Heart left ventricle (tissue), 16 donors: ENCODE data around the gene FBXO9. TPM values are rescaled to one million over a fixed set of nuclear protein-coding genes. Genes with fewer than 3 reads are reported as not detected.

Experiments used
- ATAC-seq, 4 donors: fragments of 200-7000 bp; cut with Tn5 transposase; one replicate each; pipeline ENCODE4 v1.9.1; 2020 to 2022; ENCODE audit warnings: moderate library complexity in 4 of 4, mild to moderate bottlenecking in 3 of 4, moderate number of reproducible peaks in 1 of 4
- DNase-seq, 5 donors: peaks; one replicate each; pipeline ENCODE4 v3.0.0-alpha.2; 2020
- H3K27ac ChIP-seq, 12 donors: fragments of 200-600 bp; sonication (generic) in 4 of 12; one replicate each; pipeline versions ENCODE4 v1.5.0 to v1.8.0; 2016 to 2022; ENCODE audit warnings: mild to moderate bottlenecking in 2 of 12
- H3K27me3 ChIP-seq, 9 donors: fragments of 200-600 bp; sonication (generic) in 2 of 9; one replicate each; pipeline versions ENCODE4 v1.5.1 to v1.8.0; 2016 to 2022; ENCODE audit warnings: mild to moderate bottlenecking in 3 of 9
- H3K36me3 ChIP-seq, 9 donors: fragments of 200-600 bp; sonication (generic) in 2 of 9; one replicate each; pipeline versions ENCODE4 v1.5.0 to v1.8.0; 2018 to 2022; ENCODE audit warnings: mild to moderate bottlenecking in 2 of 9
- H3K4me1 ChIP-seq, 12 donors: fragments of 200-600 bp; sonication (generic) in 4 of 12; one replicate each; pipeline versions ENCODE4 v1.5.0 to v1.8.0; 2016 to 2022; ENCODE audit warnings: mild to moderate bottlenecking in 3 of 12
- H3K4me3 ChIP-seq, 12 donors: fragments of 200-600 bp; sonication (generic) in 4 of 12; one replicate each; pipeline versions ENCODE4 v1.5.0 to v1.8.0; 2017 to 2022; ENCODE audit warnings: mild to moderate bottlenecking in 9 of 12, moderate library complexity in 4 of 12
- H3K9me3 ChIP-seq, 12 donors: fragments of 200-600 bp; sonication (generic) in 4 of 12; one replicate each; pipeline versions ENCODE4 v1.5.0 to v1.8.0; 2016 to 2022; ENCODE audit warnings: mild to moderate bottlenecking in 1 of 12
- POLR2A ChIP-seq, 2 donors: fragments of 450-650 bp; IDR thresholded peaks; one replicate each; pipeline ENCODE4 v1.6.1; 2017; ENCODE audit warnings: antibody characterized with exemption in 2 of 2, mild to moderate bottlenecking in 2 of 2, moderate library complexity in 2 of 2
- WGBS, 4 donors: extraction: QIAGEN DNeasy Blood & Tissue Kit in 2 of 4; methylation state at CpG; one replicate each; pipeline versions ENCODE4 v1.1.5 to v1.1.7; 2013 to 2018; 5-methylcytosine and 5-hydroxymethylcytosine counted together
- intact Hi-C, 10 donors: fragments of 100-400 bp; cut with DNase I; formaldehyde crosslinking; loops; one replicate each; pipeline versions ENCODE4 v1.11.1 to v1.14.2; 2022
- polyA plus RNA-seq, 2 donors: library from polyadenylated mRNA; stranded (reverse); fragments of 200-250 nt; gene quantifications; one replicate each; pipeline ENCODE4 v1.2.3, GENCODE V29; 2013
- total RNA-seq, 9 donors: library from RNA; depleted of rRNA in 2 of 9; stranded (reverse); fragments of >200 nt in 2 of 9; fragmentation: NEBNext Ultra II Directional in 3 of 9; extraction: Animal tissue kit (Norgen Biotek cat#: 25700) in 3 of 9; gene quantifications; one replicate each; pipeline versions ENCODE4 v1.1.0 to v1.2.4, GENCODE V29; 2016 to 2023
- TF ChIP-seq, protein P1 (sequence below), 12 donors: fragments of 200-600 bp; sonication (generic) in 4 of 12; IDR thresholded peaks; one replicate each; pipeline versions ENCODE4 v1.5.0 to v1.8.0; 2018 to 2022; ENCODE audit warnings: antibody characterized with exemption in 12 of 12, mild to moderate bottlenecking in 5 of 12
- donor health status: ischemic (EF 13 %, LVEDD 7.1; RV severe dilation, severe dysfunction).
- donor health status: healthy with polysubstance abuse.
- donor health status: DM: no; HTN: yes; CAD: no.
- donor health status: DM: no; HTN: no; CAD: no.
- donor health status: ischemic (EF 25% LVEDD 6.9; RV normal size, moderate dysfunction).
- donor health status: ischemic (EF 25% LVEDD 5.7; RV mildly dilated, moderate dysfunction).
- donor health status: healthy.
- donor health status: DM: yes; HTN: yes; CAD: no.
- donor health status: ischemic (EF 35%, LVEDD 5.7; RV mildly dilated, moderate dysfunction).
- donor health status: nonischemic (EF 11% LVEDD 7.7; RV severe dilation, severe dysfunction).
- donor health status: DM: yes; HTN: yes; CAD: no.
- donor health status: PGD.
- donor health status: ischemic (EF 29% LVEDD 5.4; RV normal size, mild dysfunction).
- donor health status: nonischemic (EF 23%, LVEDD 6.1; RV moderate dilation, normal function).

Gene FBXO9
- total and polyA plus RNA-seq, 11 donors: 9.0 to 98.9 (median 69.7) TPM

- no peaks in the 10 kb centered on the region for H3K9me3 ChIP-seq
- H3K27me3 ChIP-seq: no peaks in the 10 kb centered on the region
- no peak overlapping the region for H3K4me3 ChIP-seq
- peaks cover 0 to 100% (median 99%) of the 10 kb centered on the region in 9 donors for H3K36me3 ChIP-seq
- no peaks in the 10 kb centered on the region for H3K4me1 ChIP-seq
- H3K27ac ChIP-seq: no peak overlapping the region
- WGBS, 4 donors: 87 to 96% (median 93%) methylated on average over 2 of the region's 2 CpGs
- TF ChIP-seq POLR2A (IDR thresholded peaks at IDR 0.05): no peak
- TF ChIP-seq, protein P1, sequence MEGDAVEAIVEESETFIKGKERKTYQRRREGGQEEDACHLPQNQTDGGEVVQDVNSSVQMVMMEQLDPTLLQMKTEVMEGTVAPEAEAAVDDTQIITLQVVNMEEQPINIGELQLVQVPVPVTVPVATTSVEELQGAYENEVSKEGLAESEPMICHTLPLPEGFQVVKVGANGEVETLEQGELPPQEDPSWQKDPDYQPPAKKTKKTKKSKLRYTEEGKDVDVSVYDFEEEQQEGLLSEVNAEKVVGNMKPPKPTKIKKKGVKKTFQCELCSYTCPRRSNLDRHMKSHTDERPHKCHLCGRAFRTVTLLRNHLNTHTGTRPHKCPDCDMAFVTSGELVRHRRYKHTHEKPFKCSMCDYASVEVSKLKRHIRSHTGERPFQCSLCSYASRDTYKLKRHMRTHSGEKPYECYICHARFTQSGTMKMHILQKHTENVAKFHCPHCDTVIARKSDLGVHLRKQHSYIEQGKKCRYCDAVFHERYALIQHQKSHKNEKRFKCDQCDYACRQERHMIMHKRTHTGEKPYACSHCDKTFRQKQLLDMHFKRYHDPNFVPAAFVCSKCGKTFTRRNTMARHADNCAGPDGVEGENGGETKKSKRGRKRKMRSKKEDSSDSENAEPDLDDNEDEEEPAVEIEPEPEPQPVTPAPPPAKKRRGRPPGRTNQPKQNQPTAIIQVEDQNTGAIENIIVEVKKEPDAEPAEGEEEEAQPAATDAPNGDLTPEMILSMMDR (IDR thresholded peaks at IDR 0.05): no peak
- intact Hi-C loops: no loop called here
- ATAC-seq (no peak), DNase-seq (peak in 1 of 5 donors; percentile 31)
These were observed 25.4 kb downstream of the FBXO9 start for GRCh38 chr6:53090576-53090975.

- Histone ChIP-seq H3K36me3 (peaks cover 0 to 100% (median 98%) of the 10 kb centered on the region in 9 donors), H3K9me3 (no peaks in the 10 kb centered on the region), H3K4me3 (no peak overlapping the region), H3K27me3 (no peaks in the 10 kb centered on the region), H3K4me1 (no peaks in the 10 kb centered on the region), H3K27ac (no peak overlapping the region)
- intact Hi-C loops: no loop called here
- ATAC-seq (no peak), DNase-seq (no peak)
- WGBS, 4 donors: 80 to 91% (median 87%) methylated on average over 3 of the region's 3 CpGs
- TF ChIP-seq, protein P1 (IDR thresholded peaks at IDR 0.05): no peak
- no peak for TF ChIP-seq POLR2A (IDR thresholded peaks at IDR 0.05)
These were observed 30.1 kb downstream of the FBXO9 start for GRCh38 chr6:53095270-53095669.

DNA sequence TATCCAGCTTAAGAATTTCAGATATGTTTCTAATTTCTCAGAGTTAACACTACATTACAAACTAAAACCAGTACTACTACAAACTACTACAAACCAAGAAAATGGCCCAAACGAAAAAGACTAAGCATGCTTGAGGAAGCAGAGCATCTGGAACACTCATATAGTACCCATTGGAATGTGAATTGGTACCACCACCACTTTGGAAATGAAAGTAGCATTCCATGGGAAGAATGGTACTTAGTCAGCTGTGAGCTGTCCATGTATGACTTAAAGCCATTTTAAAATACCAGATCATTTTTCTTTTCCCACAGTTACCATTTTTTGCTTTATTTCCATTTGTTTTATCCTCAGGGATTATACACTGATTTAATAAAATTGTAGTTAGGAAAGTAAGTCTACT, 30.5 kb downstream of the FBXO9 start:
- no peak for ATAC-seq
- Histone ChIP-seq H3K27me3 (no peaks in the 10 kb centered on the region), H3K4me1 (no peaks in the 10 kb centered on the region), H3K36me3 (peaks cover 0 to 100% (median 98%) of the 10 kb centered on the region in 9 donors), H3K4me3 (no peak overlapping the region), H3K9me3 (no peaks in the 10 kb centered on the region), H3K27ac (no peak overlapping the region)
- no peak for TF ChIP-seq POLR2A (IDR thresholded peaks at IDR 0.05)
- TF ChIP-seq, protein P1 (IDR thresholded peaks at IDR 0.05): no peak
- WGBS, 4 donors: 63 to 73% (median 68%) methylated on average over 1 of the region's 1 CpG
- intact Hi-C loops: no loop called here
- no peak for DNase-seq

GRCh38 chr6:53100561-53100960, 35.4 kb downstream of the FBXO9 start:
- H3K36me3 ChIP-seq: peaks cover 0 to 87% (median 76%) of the 10 kb centered on the region in 9 donors
- H3K9me3 ChIP-seq: no peaks in the 10 kb centered on the region
- no peak for TF ChIP-seq POLR2A (IDR thresholded peaks at IDR 0.05)
- TF ChIP-seq, protein P1 (IDR thresholded peaks at IDR 0.05): no peak
- intact Hi-C loops: no loop called here
- no peaks in the 10 kb centered on the region for H3K4me1 ChIP-seq
- H3K27me3 ChIP-seq: no peaks in the 10 kb centered on the region
- ATAC-seq (no peak), DNase-seq (no peak)
- 23 to 36% (median 33%) methylated on average over 2 of the region's 2 CpGs for WGBS, 4 donors
- H3K27ac ChIP-seq: no peak overlapping the region
- H3K4me3 ChIP-seq: no peak overlapping the region
